SH-SY5Y (cell line): Measurements from ENCODE around the gene TBC1D10A.

ENCODE experiments used
- GATA2 ChIP-seq: IDR thresholded peaks from 2 replicates; pipeline ENCODE4 v1.6.1; 2011; ENCODE audit warnings: mild to moderate bottlenecking, low read depth, low read length
- GATA3 ChIP-seq: IDR thresholded peaks from 2 replicates; pipeline ENCODE4 v1.6.1; 2011; ENCODE audit warnings: low read depth, mild to moderate bottlenecking, low read length, moderate library complexity

TBC1D10A gene

GRCh38 chr22:30357236-30357570 lies 30.5 kb upstream of the TBC1D10A start:
- TF ChIP-seq GATA2 (no peak), GATA3 (no peak)

GRCh38 chr22:30356449-30357235 lies 29.9 kb upstream of the TBC1D10A start, which contains the start of the genes CCDC157 and SF3A1:
Gene CCDC157 (plus strand): TSS chr22:30357007. CDS start chr22:30366001, 8,994 bp downstream.
Gene SF3A1 (minus strand): TSS chr22:30356894. CDS start chr22:30356792, 102 bp downstream.
- TF ChIP-seq GATA3: no peak
- no peak for TF ChIP-seq GATA2

- TF ChIP-seq GATA3 (no peak), GATA2 (no peak)
Observed at GRCh38 chr22:30354644-30355043, 27.9 kb upstream of the TBC1D10A start.

DNA sequence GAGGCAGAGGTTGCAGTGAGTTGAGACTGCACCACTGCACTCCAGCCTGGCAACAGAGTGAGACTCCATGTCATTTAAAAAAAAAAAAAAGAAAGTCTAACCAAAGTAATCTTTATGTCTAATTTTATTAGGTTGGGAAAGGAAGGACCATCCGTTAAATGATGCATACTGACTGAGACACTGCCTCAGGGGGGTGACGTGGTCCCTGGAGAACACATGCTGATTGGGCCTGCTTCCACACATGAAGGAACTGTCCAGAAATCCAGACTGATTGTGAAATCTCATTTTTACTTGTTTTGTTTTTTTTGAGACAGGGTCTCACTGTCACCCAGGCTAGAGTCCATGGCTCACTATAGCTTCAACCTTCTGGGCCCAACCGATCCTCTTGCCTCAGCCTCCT lies 24.5 kb upstream of the TBC1D10A start:
- TF ChIP-seq GATA3 (no peak), GATA2 (no peak)

GRCh38 chr22:30348809-30349208 lies 22.1 kb upstream of the TBC1D10A start:
- TF ChIP-seq GATA2: no peak
- no peak for TF ChIP-seq GATA3

- no peak for TF ChIP-seq GATA3
- TF ChIP-seq GATA2: no peak
Observed at GRCh38 chr22:30348404-30348803, 21.7 kb upstream of the TBC1D10A start.

DNA sequence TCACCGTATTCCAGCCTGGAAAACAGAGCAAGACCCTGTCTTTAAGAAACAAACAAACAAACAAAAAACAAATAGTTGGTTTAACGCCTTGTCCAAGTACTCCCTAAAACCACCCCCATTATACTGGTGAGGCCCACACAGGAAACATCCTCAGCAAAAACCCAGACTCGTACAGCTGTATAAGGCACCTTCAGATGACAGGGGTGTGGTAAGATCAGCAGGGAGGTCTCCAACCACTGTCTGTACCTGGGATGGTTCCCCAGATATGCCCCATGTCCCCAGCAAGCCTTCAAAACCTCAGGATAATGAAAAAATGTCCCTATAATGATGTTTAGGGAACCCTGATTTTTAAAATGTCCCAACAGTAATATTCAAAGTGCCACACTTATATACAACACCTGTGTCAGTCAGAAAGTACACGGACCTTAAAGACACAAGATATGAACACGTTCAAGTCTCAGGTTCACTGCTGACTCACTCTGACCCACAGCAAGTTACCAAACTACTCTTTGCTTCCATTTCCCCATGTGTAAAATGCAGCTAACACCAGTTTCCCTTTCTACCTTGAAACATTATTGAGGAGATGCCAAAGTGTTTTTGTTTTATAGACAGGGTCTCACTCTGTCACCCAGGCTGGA lies 20.6 kb upstream of the TBC1D10A start:
- TF ChIP-seq GATA2: no peak
- no peak for TF ChIP-seq GATA3

GRCh38 chr22:30344447-30345200 lies 17.9 kb upstream of the TBC1D10A start:
- TF ChIP-seq GATA2: no peak
- no peak for TF ChIP-seq GATA3

DNA sequence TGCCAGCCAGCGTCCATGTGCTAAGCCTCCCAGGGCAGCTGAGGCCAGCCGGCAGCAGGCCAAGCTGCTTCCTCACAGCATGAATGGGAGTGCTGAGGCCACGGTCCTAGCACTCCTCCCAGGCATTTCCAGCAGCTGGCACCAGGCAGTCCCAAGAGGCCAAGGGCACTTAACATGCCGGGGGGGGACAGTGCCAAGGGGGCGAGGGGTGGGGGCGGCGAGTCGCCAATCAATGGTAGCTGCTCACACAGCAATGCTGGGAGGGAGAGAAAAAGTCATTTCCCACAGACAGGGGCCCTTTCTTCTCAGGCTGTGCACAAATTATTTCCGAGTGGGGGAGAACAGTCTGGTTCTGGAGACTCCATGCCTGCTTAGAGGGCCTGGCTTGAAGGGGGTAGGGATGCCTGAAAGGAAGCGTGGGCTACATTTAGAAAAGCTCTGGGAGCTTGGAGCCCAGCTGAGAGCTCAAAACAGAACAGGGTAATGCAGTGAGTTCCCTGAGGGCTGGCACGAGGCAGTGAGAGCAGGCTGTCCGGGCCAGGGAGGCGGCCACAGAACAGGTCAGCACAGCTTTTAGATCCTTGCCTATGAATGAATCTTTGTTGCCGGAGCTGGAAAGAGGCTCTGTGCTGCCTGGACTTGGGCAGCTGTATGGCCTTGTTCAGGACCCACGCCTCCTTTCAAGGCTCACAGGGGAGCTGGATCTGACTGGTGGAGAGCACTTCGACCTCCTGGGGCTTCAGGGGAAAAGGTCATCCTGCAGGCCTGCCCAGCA lies 14.4 kb upstream of the TBC1D10A start:
- TF ChIP-seq GATA2 (no peak), GATA3 (no peak)

- TF ChIP-seq GATA3 (no peak), GATA2 (no peak)
Observed at GRCh38 chr22:30338802-30339201, 12.1 kb upstream of the TBC1D10A start.

DNA sequence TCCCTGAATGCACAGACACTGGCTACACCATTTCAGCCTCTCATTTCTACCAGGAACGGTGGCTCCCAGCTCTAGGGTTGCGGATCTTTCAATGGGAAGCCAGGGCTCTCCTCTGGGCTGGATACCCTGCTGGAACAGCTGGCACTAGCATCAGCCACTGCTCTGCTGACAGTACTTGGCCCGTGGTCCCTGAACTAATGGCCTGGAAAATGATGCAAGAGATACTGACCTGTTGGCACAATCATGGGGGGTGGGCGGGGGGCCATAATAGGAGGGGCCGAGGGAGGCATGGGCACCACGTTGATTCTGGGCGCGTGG lies 10.7 kb upstream of the TBC1D10A start:
- TF ChIP-seq GATA3: no peak

DNA sequence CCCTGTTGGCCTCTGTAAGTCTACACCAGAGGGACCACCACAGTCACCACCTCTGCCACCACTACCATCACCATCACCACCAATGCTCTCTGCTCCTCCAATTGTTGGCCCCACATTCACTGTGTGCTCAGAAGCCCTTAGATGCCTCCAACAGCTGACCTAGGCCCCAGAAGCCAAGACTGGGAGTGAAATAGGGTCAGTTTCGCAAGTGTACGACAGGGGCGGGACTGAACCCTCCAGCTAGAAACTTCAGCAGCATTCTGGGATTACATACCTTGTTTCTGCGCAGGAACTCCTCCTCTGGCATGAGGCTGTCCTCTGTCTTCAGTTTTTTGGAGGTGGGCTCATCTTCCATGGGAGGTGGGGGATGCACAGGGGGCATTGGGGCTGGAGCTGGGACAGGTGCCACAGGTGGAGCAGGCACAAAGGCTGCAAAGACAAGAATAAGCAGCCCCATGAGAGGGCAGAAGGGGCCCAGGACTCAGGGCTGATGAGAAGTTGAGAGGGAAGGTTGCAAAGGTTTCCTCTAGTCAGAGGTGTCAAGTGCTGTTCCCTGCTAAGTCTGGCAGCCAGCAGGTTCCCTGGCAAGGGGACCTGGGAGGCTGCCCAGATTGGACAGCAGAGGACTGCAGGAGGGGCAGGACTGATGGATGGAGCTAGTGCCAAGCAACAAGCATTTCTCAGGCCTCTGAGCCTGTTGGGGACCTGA lies 10.2 kb upstream of the TBC1D10A start:
- TF ChIP-seq GATA3: no peak

GRCh38 chr22:30335236-30335635 lies 8.5 kb upstream of the TBC1D10A start:
- TF ChIP-seq GATA3: no peak
- TF ChIP-seq GATA2: no peak

- TF ChIP-seq GATA2 (no peak), GATA3 (no peak)
Observed at GRCh38 chr22:30334646-30335045, 7.9 kb upstream of the TBC1D10A start.

- TF ChIP-seq GATA2: no peak
- TF ChIP-seq GATA3: no peak
Observed at GRCh38 chr22:30333707-30334087, 7.0 kb upstream of the TBC1D10A start.
